ENCODE data around the gene GDI1. TPM values are rescaled to one million over a fixed set of nuclear protein-coding genes. Genes with fewer than 3 reads are reported as not detected.

Gene GDI1
- total RNA-seq, 2 experiments from 2014 or later, result 92.7 to 95.5 TPM

DNA sequence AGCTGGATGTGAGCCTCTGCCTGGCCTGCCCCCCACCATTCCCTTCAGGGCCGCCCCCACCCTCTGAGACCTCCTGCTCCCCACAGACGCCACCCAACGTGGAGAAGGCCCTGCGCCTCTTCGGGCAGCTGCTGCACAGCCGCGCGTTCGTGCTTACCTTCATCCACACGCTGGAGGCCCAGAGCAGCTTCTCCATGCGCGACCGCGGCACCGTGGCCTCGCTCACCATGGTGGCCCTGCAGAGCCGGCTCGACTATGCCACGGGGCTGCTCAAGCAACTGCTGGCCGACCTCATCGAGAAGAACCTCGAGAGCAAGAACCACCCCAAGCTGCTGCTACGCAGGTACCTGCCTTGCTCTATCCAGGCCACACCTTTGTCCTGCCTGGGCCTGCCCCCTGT, 31.3 kb downstream of the GDI1 start:
- ATAC-seq (no peak), DNase-seq (no peak)
- no peak overlapping the region for H3K27ac Mint-ChIP-seq
- no peaks in the 10 kb centered on the region for H3K4me1 Mint-ChIP-seq (ENCODE audit: low read depth)
- ChIA-PET POLR2A (interaction anchor here (0.5 kb wide), 1 partner anchor 172 kb away, joined by 3 read pairs; no protein-coding TSS in a partner anchor), CTCF (no interaction called here)
- no peaks in the 10 kb centered on the region for H3K9me3 Mint-ChIP-seq (ENCODE audit: insufficient read depth)
- H3K4me3 Mint-ChIP-seq, result no peak overlapping the region
- H3K36me3 Mint-ChIP-seq (ENCODE audit: low read depth), result peaks cover 13% of the 10 kb centered on the region
- H3K27me3 Mint-ChIP-seq (ENCODE audit: low read depth), result no peaks in the 10 kb centered on the region

DNA sequence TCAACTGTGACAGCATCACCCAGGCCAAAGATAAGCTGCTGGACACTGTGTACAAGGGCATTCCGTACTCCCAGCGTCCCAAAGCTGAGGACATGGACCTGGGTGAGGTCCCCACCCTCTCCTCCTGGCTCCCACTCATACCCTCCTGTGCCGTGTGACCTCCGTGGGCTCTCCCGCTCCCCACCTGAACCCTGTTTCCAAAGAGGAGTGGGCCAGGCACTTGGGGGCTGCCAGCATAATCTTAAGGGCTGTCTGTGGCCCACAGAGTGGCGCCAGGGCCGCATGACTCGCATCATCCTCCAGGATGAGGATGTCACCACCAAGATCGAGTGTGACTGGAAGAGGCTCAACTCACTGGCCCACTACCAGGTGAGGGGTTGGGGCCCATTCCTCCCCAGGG, 32.2 kb downstream of the GDI1 start:
- Mint-ChIP-seq H3K27ac (no peak overlapping the region), H3K4me1 (ENCODE audit: low read depth) (no peaks in the 10 kb centered on the region), H3K9me3 (ENCODE audit: insufficient read depth) (no peaks in the 10 kb centered on the region), H3K27me3 (ENCODE audit: low read depth) (no peaks in the 10 kb centered on the region), H3K4me3 (no peak overlapping the region), H3K36me3 (ENCODE audit: low read depth) (peaks cover 17% of the 10 kb centered on the region)
- ChIA-PET POLR2A (no interaction called here), CTCF (no interaction called here)
- no peak for DNase-seq
- ATAC-seq, result no peak

DNA sequence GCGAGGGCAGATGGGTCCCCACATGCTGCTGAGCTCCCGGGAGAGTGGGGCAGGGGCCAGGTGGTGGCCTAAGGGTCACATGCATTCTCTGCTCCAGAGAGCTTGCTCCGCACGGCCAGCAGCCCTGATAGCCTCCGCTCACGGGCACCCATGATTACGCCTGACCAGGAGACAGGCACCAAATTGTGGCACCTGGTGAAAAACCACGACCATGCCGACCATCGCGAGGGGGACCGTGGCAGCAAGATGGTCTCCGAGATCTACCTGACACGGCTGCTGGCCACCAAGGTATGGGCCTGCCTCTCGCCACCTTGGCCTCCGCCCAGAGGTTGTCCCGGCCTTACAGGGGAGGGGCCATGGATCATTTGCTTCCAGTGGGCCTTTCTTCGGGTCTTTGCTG, 32.9 kb downstream of the GDI1 start:
- DNase-seq (no peak), ATAC-seq (no peak)
- Mint-ChIP-seq H3K9me3 (ENCODE audit: insufficient read depth) (no peaks in the 10 kb centered on the region), H3K27me3 (ENCODE audit: low read depth) (no peaks in the 10 kb centered on the region), H3K27ac (no peak overlapping the region), H3K4me1 (ENCODE audit: low read depth) (no peaks in the 10 kb centered on the region), H3K4me3 (no peak overlapping the region), H3K36me3 (ENCODE audit: low read depth) (peaks cover 17% of the 10 kb centered on the region)
- ChIA-PET POLR2A (no interaction called here), CTCF (no interaction called here)

DNA sequence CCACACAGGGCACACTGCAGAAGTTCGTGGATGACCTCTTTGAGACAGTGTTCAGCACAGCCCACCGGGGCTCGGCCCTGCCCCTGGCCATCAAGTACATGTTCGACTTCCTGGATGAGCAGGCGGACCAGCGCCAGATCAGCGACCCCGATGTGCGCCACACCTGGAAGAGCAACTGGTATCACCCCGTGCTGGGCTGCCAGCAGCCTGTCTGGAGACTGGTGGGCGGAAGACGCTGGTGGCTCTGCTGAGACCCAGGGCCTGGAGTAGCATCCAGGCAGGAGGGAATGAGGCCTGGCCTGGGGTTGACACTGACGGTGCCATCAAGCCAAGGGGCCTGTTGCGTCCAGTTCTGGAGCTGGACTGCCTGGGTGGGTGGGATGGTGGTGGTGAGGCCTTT, 33.5 kb downstream of the GDI1 start:
- ChIA-PET POLR2A (interaction anchor here (0.6 kb wide), 1 partner anchor 570 kb away, joined by 3 read pairs; no protein-coding TSS in a partner anchor), CTCF (no interaction called here)
- DNase-seq (no peak), ATAC-seq (no peak)
- Mint-ChIP-seq H3K27ac (no peak overlapping the region), H3K4me3 (no peak overlapping the region), H3K36me3 (ENCODE audit: low read depth) (peaks cover 15% of the 10 kb centered on the region), H3K27me3 (ENCODE audit: low read depth) (no peaks in the 10 kb centered on the region), H3K9me3 (ENCODE audit: insufficient read depth) (no peaks in the 10 kb centered on the region), H3K4me1 (ENCODE audit: low read depth) (no peaks in the 10 kb centered on the region)

DNA sequence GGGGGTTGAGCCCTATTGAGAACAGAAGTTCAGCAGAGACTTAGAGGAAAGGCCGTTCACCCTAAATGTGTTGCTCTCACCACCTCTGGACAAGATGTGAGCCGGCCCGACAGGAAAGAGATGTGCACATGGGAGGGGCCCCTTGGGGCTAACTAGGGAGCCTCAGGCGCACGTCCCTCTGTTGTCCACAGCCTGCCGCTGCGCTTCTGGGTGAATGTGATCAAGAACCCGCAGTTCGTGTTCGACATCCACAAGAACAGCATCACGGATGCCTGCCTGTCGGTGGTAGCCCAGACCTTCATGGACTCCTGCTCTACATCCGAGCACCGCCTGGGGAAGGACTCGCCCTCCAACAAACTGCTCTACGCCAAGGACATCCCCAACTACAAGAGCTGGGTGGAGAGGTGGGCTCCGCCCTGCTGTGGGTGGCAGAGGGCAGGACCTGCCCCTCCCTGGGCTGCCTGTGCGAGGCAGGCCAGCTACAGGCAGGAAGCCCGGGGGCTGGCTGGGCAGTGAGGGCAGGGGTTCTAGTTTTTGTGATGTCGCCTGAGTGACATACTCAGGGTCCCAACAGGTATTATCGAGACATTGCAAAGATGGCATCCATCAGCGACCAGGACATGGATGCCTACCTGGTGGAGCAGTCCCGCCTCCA, 34.1 kb downstream of the GDI1 start:
- ChIA-PET POLR2A (no interaction called here), CTCF (no interaction called here)
- Mint-ChIP-seq H3K4me3 (no peak overlapping the region), H3K4me1 (ENCODE audit: low read depth) (no peaks in the 10 kb centered on the region), H3K9me3 (ENCODE audit: insufficient read depth) (no peaks in the 10 kb centered on the region), H3K36me3 (ENCODE audit: low read depth) (peaks cover 14% of the 10 kb centered on the region), H3K27ac (no peak overlapping the region), H3K27me3 (ENCODE audit: low read depth) (no peaks in the 10 kb centered on the region)
- no peak for ATAC-seq
- DNase-seq, result no peak

DNA sequence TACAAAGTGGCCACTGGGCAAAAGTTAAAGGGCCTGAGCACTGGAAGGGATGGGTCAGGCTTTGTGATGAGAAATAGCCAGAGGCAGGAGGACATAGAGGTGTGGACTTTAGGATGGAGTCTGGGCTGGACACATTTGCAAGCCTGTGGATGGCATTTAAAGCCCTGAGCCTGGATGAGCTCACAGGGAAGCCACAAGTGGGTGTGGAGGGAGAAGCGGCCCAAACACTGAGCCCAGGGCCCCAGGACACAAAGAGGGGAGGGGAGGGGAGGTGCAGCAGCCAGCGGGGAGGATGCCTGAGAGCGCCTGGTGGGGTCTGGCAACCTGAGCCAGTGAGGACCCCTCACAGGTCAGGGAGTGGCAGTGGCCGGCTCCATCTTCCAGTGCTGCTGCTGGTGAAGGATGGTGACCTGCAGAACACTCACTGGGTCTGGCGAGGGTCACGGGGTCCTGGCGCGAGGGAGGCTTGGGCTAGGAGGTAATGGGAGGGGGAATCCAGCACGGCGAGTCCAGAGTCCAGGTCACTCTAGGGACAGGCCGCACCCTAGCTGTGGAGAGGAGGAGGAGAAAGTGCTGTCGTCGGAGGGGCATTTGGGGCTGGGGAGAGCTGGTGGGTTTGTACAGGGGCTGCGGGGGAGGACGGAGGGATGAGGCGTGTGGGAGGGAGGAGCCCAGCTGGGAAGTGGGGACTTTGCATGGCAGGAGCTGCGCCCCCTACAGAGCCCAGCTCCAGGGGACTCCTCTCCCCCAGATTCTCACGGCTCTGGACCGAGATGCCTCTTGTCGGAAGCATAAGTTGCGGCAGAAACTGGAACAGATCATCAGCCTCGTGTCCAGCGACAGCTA, 35.1 kb downstream of the GDI1 start:
- Mint-ChIP-seq H3K4me3 (no peak overlapping the region), H3K4me1 (ENCODE audit: low read depth) (peaks cover 8% of the 10 kb centered on the region), H3K9me3 (ENCODE audit: insufficient read depth) (no peaks in the 10 kb centered on the region), H3K36me3 (ENCODE audit: low read depth) (peaks cover 16% of the 10 kb centered on the region), H3K27ac (no peak overlapping the region), H3K27me3 (ENCODE audit: low read depth) (no peaks in the 10 kb centered on the region)
- DNase-seq (no peak), ATAC-seq (no peak)
- CTCF ChIA-PET, result no interaction called here
- POLR2A ChIA-PET, result interaction anchor here (0.7 kb wide), 1 partner anchor 115 kb away, joined by 3 read pairs; no protein-coding TSS in a partner anchor

DNA sequence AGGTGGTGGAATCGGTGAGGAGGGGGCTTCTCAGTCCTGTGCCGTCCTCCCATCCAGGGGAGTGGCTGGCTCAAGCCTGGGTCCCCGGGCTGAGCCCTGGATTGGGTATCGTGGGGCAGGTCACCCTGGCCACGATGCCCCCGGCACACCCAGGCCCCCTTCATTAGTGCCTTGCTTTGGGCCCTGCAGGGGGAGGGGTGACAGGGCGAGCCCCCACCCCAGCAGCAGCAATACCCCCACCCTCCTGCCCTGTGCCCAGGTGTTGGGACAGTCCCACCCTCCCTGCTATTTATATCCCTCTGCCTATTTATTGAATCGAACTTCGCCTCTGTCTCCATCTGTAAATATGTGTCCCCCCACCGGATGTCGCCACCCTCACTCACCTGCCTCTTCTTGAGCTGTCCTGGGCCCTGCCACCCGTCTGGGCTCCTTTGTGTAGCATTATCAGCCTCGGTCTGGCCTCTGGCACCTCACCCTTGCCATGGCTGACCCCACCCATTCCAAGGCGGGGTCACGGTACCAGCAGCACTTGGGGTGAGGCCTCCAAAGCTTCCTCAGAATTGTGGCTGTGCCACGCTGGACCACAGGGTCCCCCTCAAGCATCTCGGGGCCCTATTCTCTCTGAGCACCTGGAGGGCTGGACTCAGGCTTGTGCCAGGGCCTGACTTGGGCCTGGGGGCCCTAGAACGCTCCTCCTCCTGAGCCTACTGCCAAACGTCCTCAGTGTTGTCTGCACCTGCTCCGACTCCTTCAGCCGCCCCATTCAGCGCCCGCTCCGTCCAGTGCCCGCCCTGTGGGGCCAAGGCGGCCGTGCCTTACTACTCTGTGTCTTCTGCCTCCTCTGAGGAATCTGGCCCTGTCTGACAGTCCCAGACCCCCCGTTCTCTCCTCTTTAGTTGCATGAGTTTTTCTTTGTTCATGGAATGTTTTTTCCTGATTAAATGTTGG, 36.0 kb downstream of the GDI1 start:
- Mint-ChIP-seq H3K4me3 (no peak overlapping the region), H3K36me3 (ENCODE audit: low read depth) (peaks cover 16% of the 10 kb centered on the region), H3K4me1 (ENCODE audit: low read depth) (peaks cover 16% of the 10 kb centered on the region), H3K27me3 (ENCODE audit: low read depth) (no peaks in the 10 kb centered on the region), H3K27ac (peak overlapping the region; percentile 28), H3K9me3 (ENCODE audit: insufficient read depth) (no peaks in the 10 kb centered on the region)
- POLR2A ChIA-PET, result interaction anchor here (0.7 kb wide), 1 partner anchor 116 kb away, joined by 3 read pairs; no protein-coding TSS in a partner anchor
- no peak for DNase-seq
- CTCF ChIA-PET, result no interaction called here
- ATAC-seq, result peak; percentile 21

DNA sequence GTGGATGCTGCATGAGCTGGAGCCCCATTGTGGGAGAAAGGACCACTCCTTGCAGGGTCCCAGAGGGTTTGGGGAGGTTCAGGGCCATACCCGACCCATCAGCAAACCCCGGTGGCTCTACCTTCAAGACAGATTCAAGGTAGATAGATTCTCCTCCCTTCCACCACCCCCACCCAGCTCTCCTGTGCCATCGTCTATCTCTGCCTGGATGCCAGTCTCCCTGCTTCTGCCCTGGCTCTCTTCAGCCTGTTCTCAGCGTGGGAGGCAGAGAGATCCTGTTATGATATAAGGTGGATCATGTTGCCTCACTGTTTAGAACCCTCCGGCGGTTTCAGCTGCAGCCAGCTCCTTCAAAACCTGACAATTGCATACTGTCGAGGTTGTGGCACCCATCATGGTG, 36.7 kb downstream of the GDI1 start:
- ChIA-PET CTCF (no interaction called here), POLR2A (no interaction called here)
- ATAC-seq (no peak), DNase-seq (no peak)
- Mint-ChIP-seq H3K27me3 (ENCODE audit: low read depth) (no peaks in the 10 kb centered on the region), H3K4me3 (no peak overlapping the region), H3K36me3 (ENCODE audit: low read depth) (peaks cover 16% of the 10 kb centered on the region), H3K27ac (peak overlapping the region; percentile 28), H3K4me1 (ENCODE audit: low read depth) (peaks cover 16% of the 10 kb centered on the region), H3K9me3 (ENCODE audit: insufficient read depth) (no peaks in the 10 kb centered on the region)

DNA sequence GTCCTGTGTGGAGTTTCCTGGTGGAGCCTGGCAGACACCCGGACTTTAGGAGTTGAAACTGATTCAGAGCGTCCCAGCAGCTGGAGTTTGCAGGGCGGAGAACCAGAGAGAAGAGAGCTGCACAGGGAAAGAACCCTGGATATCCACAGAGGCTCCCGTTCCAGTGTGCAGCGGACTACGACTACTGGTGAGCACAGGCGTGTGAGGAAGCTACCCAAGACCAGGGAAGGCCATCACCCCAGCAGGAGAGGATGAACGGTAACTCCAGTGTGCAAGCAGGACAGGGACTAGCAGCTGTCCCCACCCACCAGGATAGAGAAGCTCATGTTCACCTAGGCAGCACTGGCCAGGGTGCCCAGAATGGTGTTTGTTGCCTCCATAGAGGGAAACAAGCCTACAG, 39.9 kb downstream of the GDI1 start:
- H3K36me3 Mint-ChIP-seq (ENCODE audit: low read depth), result peaks cover 13% of the 10 kb centered on the region
- no peaks in the 10 kb centered on the region for H3K9me3 Mint-ChIP-seq (ENCODE audit: insufficient read depth)
- ChIA-PET CTCF (interaction anchor here (0.9 to 1.0 kb wide), 2 partner anchors 50 to 58 kb away, joined by 3 read pairs; no protein-coding TSS in a partner anchor), POLR2A (interaction anchor here (0.7 to 1.7 kb wide), 3 partner anchors 14 to 23 kb away, joined by 3 to 4 read pairs (median 3); partner anchors contain the start of gene SLC10A3)
- H3K27me3 Mint-ChIP-seq (ENCODE audit: low read depth), result no peaks in the 10 kb centered on the region
- H3K4me3 Mint-ChIP-seq, result no peak overlapping the region
- H3K27ac Mint-ChIP-seq, result no peak overlapping the region
- DNase-seq (no peak), ATAC-seq (no peak)
- peaks cover 23% of the 10 kb centered on the region for H3K4me1 Mint-ChIP-seq (ENCODE audit: low read depth)

DNA sequence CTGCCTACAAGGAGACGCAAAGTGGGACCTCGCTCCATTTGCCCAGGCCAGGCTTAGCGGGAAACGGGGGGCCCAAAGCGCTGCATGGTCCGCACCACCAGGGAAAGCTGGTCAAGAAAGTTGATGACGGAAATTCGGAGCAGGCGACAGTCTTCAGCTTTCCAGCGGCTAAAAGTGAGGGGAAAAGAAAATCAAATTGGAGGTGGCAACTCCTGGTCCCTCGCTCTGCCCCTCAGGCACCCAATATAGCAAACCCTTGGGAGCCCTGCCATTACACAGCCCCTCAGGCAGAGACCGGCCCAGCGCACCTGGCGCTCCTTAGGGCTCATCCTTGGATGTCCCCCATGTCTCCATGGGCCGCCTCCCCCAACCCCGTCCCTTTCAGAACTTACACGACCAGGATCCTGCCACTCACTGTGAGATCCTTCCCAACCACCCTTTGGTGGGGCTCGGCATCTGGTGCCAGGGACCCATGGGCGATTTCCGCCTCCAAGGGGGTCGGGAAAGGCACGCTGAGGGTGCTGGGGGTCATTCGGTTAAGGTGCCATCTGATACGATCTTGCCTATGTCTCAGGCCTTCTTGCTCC, 41.0 kb downstream of the GDI1 start:
- CTCF ChIA-PET, result interaction anchor here (1.0 kb wide), 1 partner anchor 49 kb away, joined by 3 read pairs; no protein-coding TSS in a partner anchor
- no peaks in the 10 kb centered on the region for H3K27me3 Mint-ChIP-seq (ENCODE audit: low read depth)

More for the DNA sequence above, 41.0 kb downstream of the GDI1 start:
- ATAC-seq (no peak), DNase-seq (no peak)
- Mint-ChIP-seq H3K27ac (peak overlapping the region; percentile 81), H3K9me3 (ENCODE audit: insufficient read depth) (no peaks in the 10 kb centered on the region), H3K36me3 (ENCODE audit: low read depth) (peaks cover 11% of the 10 kb centered on the region), H3K4me1 (ENCODE audit: low read depth) (peaks cover 26% of the 10 kb centered on the region), H3K4me3 (peak overlapping the region; percentile 79)
- POLR2A ChIA-PET, result interaction anchor here (1.0 to 1.7 kb wide), 5 partner anchors 11 to 79 kb away, joined by 3 to 4 read pairs (median 3); partner anchors contain the start of gene SLC10A3
